ENCODE data around the gene ALX3.
A peak's percentile ranks its signal among the peaks of the same experiment; 100 is the strongest.

Gene ALX3

GRCh38 chr1:110076789-110077500 lies 6.5 kb upstream of the ALX3 start:
- in situ Hi-C loops (cut with MboI; ENCODE audit: low pct_unique_long_range_greater_than_20kb, low sequenced_read_pairs, unreplicated experiment) = no loop called here
- no peak for DNase-seq (ENCODE audit: low spot score)
- TF ChIP-seq CTCF (IDR thresholded peaks at IDR 0.05; ENCODE audit: extremely low read depth, insufficient read depth, missing control alignments) = no peak

GRCh38 chr1:110074166-110074565 lies 3.7 kb upstream of the ALX3 start:
- no peak for DNase-seq (ENCODE audit: low spot score)
- in situ Hi-C loops (cut with MboI; ENCODE audit: low pct_unique_long_range_greater_than_20kb, low sequenced_read_pairs, unreplicated experiment) = no loop called here
- no peak for TF ChIP-seq CTCF (IDR thresholded peaks at IDR 0.05; ENCODE audit: extremely low read depth, insufficient read depth, missing control alignments)

- no peak for TF ChIP-seq CTCF (IDR thresholded peaks at IDR 0.05; ENCODE audit: extremely low read depth, insufficient read depth, missing control alignments)
- DNase-seq (ENCODE audit: low spot score) = no peak
- in situ Hi-C loops (cut with MboI; ENCODE audit: low pct_unique_long_range_greater_than_20kb, low sequenced_read_pairs, unreplicated experiment) = no loop called here
Measured at GRCh38 chr1:110070282-110070669, 196 bp downstream of the ALX3 start.

- TF ChIP-seq CTCF (IDR thresholded peaks at IDR 0.05; ENCODE audit: extremely low read depth, insufficient read depth, missing control alignments) = no peak
- in situ Hi-C loops (cut with MboI; ENCODE audit: low pct_unique_long_range_greater_than_20kb, low sequenced_read_pairs, unreplicated experiment) = no loop called here
- DNase-seq (ENCODE audit: low spot score) = peak; percentile 61
Measured at GRCh38 chr1:110069404-110070281, 829 bp downstream of the ALX3 start.

- DNase-seq (ENCODE audit: low spot score) = peak; percentile 60
- in situ Hi-C loops (cut with MboI; ENCODE audit: low pct_unique_long_range_greater_than_20kb, low sequenced_read_pairs, unreplicated experiment) = no loop called here
- TF ChIP-seq CTCF (IDR thresholded peaks at IDR 0.05; ENCODE audit: extremely low read depth, insufficient read depth, missing control alignments) = no peak
Measured at GRCh38 chr1:110068646-110069403, 1.6 kb downstream of the ALX3 start.

- DNase-seq (ENCODE audit: low spot score) = peak; percentile 47
- in situ Hi-C loops (cut with MboI; ENCODE audit: low pct_unique_long_range_greater_than_20kb, low sequenced_read_pairs, unreplicated experiment) = no loop called here
- no peak for TF ChIP-seq CTCF (IDR thresholded peaks at IDR 0.05; ENCODE audit: extremely low read depth, insufficient read depth, missing control alignments)
Measured at GRCh38 chr1:110067893-110068645, 2.4 kb downstream of the ALX3 start.

Data from GM13977 (cell line).